Skeletal muscle tissue (tissue), 4 donors: ENCODE data around the gene EDA2R. TPM values are rescaled to one million over a fixed set of nuclear protein-coding genes. Genes with fewer than 3 reads are reported as not detected.
A peak's percentile ranks its signal among the peaks of the same experiment; 100 is the strongest.

Experiments
- H3K27ac ChIP-seq: one replicate; pipeline ENCODE4 v1.7.0; 2013; ENCODE audit warnings: mild to moderate bottlenecking, low read depth, low read length, inconsistent platforms
- H3K27me3 ChIP-seq, 3 donors: one replicate each; pipeline ENCODE4 v1.7.0; 2013; ENCODE audit warnings: low read length in 3 of 3; ENCODE audit not compliant: control insufficient read depth in 3 of 3, insufficient read depth in 3 of 3
- H3K36me3 ChIP-seq, 3 donors: one replicate each; pipeline ENCODE4 v1.7.0; 2013; ENCODE audit warnings: low read length in 3 of 3; ENCODE audit not compliant: control insufficient read depth in 3 of 3, insufficient read depth in 3 of 3
- H3K4me1 ChIP-seq, 3 donors: one replicate each; pipeline ENCODE4 v1.7.0; 2013; ENCODE audit warnings: low read length in 3 of 3, mild to moderate bottlenecking in 3 of 3; ENCODE audit not compliant: control insufficient read depth in 3 of 3, insufficient read depth in 3 of 3
- H3K4me3 ChIP-seq, 3 donors: one replicate each; pipeline ENCODE4 v1.7.0; 2013; ENCODE audit warnings: low read length in 3 of 3
- H3K9ac ChIP-seq, 3 donors: one replicate each; pipeline ENCODE4 v1.7.0; 2013; ENCODE audit warnings: low read length in 3 of 3, mild to moderate bottlenecking in 3 of 3, moderate library complexity in 2 of 3, low read depth in 1 of 3
- H3K9me3 ChIP-seq, 3 donors: one replicate each; pipeline ENCODE4 v1.7.0; 2013; ENCODE audit warnings: low read length in 3 of 3; ENCODE audit not compliant: control insufficient read depth in 3 of 3
- total RNA-seq: library from RNA; depleted of rRNA; stranded (reverse); fragments of >200 nt; gene quantifications from one replicate; pipeline ENCODE4 v1.2.3, GENCODE V29; 2014
- donor health status: Osteomylitis.

Gene EDA2R
- total RNA-seq, 1 donor from 2014 or later: 1.0 TPM

- Histone ChIP-seq H3K27me3 (no peaks in the 10 kb centered on the region), H3K9me3 (no peaks in the 10 kb centered on the region), H3K27ac (no peak overlapping the region), H3K4me1 (no peaks in the 10 kb centered on the region), H3K36me3 (no peaks in the 10 kb centered on the region), H3K9ac (no peak overlapping the region), H3K4me3 (no peak overlapping the region)
Measured at GRCh38 chrX:66635360-66635759, 3.5 kb downstream of the EDA2R start.

- peak overlapping the region; percentile 4 for H3K27ac ChIP-seq
- no peak overlapping the region for H3K9ac ChIP-seq
- H3K4me3 ChIP-seq: no peak overlapping the region
- H3K4me1 ChIP-seq: no peaks in the 10 kb centered on the region
- H3K27me3 ChIP-seq: no peaks in the 10 kb centered on the region
- H3K9me3 ChIP-seq: no peaks in the 10 kb centered on the region
- H3K36me3 ChIP-seq: no peaks in the 10 kb centered on the region
Measured at GRCh38 chrX:66634272-66634671, 4.6 kb downstream of the EDA2R start.

GRCh38 chrX:66633541-66633940 lies 5.3 kb downstream of the EDA2R start:
- H3K27me3 ChIP-seq: no peaks in the 10 kb centered on the region
- H3K9ac ChIP-seq: no peak overlapping the region
- H3K4me1 ChIP-seq: no peaks in the 10 kb centered on the region
- H3K9me3 ChIP-seq: no peaks in the 10 kb centered on the region
- peak overlapping the region; percentile 4 for H3K27ac ChIP-seq
- H3K36me3 ChIP-seq: no peaks in the 10 kb centered on the region
- H3K4me3 ChIP-seq: no peak overlapping the region

GRCh38 chrX:66632981-66633380 lies 5.9 kb downstream of the EDA2R start:
- H3K4me3 ChIP-seq: no peak overlapping the region
- no peak overlapping the region for H3K27ac ChIP-seq
- no peaks in the 10 kb centered on the region for H3K27me3 ChIP-seq
- H3K36me3 ChIP-seq: no peaks in the 10 kb centered on the region
- no peaks in the 10 kb centered on the region for H3K4me1 ChIP-seq
- H3K9ac ChIP-seq: no peak overlapping the region
- H3K9me3 ChIP-seq: no peaks in the 10 kb centered on the region

- no peaks in the 10 kb centered on the region for H3K27me3 ChIP-seq
- H3K9ac ChIP-seq: no peak overlapping the region
Measured at GRCh38 chrX:66632473-66632872, 6.4 kb downstream of the EDA2R start.

GRCh38 chrX:66625525-66625924 lies 13.4 kb downstream of the EDA2R start:
- Histone ChIP-seq H3K27me3 (no peaks in the 10 kb centered on the region), H3K27ac (no peak overlapping the region), H3K36me3 (no peaks in the 10 kb centered on the region)

More at GRCh38 chrX:66632473-66632872, 6.4 kb downstream of the EDA2R start:
- H3K4me3 ChIP-seq: no peak overlapping the region
- no peaks in the 10 kb centered on the region for H3K9me3 ChIP-seq
- H3K36me3 ChIP-seq: no peaks in the 10 kb centered on the region
- no peak overlapping the region for H3K27ac ChIP-seq
- no peaks in the 10 kb centered on the region for H3K4me1 ChIP-seq

GRCh38 chrX:66622209-66622608 lies 16.7 kb downstream of the EDA2R start:
- no peaks in the 10 kb centered on the region for H3K9me3 ChIP-seq
- H3K4me3 ChIP-seq: no peak overlapping the region
- no peaks in the 10 kb centered on the region for H3K27me3 ChIP-seq
- H3K9ac ChIP-seq: no peak overlapping the region
- H3K36me3 ChIP-seq: no peaks in the 10 kb centered on the region
- H3K4me1 ChIP-seq: no peaks in the 10 kb centered on the region
- no peak overlapping the region for H3K27ac ChIP-seq

More at GRCh38 chrX:66625525-66625924, 13.4 kb downstream of the EDA2R start:
- Histone ChIP-seq H3K4me1 (no peaks in the 10 kb centered on the region), H3K9ac (no peak overlapping the region), H3K4me3 (no peak overlapping the region), H3K9me3 (no peaks in the 10 kb centered on the region)

- H3K9ac ChIP-seq: no peak overlapping the region
- no peak overlapping the region for H3K4me3 ChIP-seq
- no peaks in the 10 kb centered on the region for H3K27me3 ChIP-seq
- H3K36me3 ChIP-seq: no peaks in the 10 kb centered on the region
- no peak overlapping the region for H3K27ac ChIP-seq
- no peaks in the 10 kb centered on the region for H3K4me1 ChIP-seq
- H3K9me3 ChIP-seq: no peaks in the 10 kb centered on the region
Measured at GRCh38 chrX:66616944-66617343, 21.9 kb downstream of the EDA2R start.

GRCh38 chrX:66602381-66602938 lies 36.4 kb downstream of the EDA2R start:
- Histone ChIP-seq H3K4me1 (no peaks in the 10 kb centered on the region), H3K4me3 (no peak overlapping the region), H3K27me3 (no peaks in the 10 kb centered on the region), H3K9me3 (no peaks in the 10 kb centered on the region), H3K27ac (no peak overlapping the region), H3K36me3 (peaks cover 0 to 2% (median 0%) of the 10 kb centered on the region in 3 donors), H3K9ac (no peak overlapping the region)

- H3K27ac ChIP-seq: no peak overlapping the region
- no peaks in the 10 kb centered on the region for H3K9me3 ChIP-seq
- peaks cover 0 to 2% (median 2%) of the 10 kb centered on the region in 3 donors for H3K36me3 ChIP-seq
- no peak overlapping the region for H3K9ac ChIP-seq
- no peaks in the 10 kb centered on the region for H3K4me1 ChIP-seq
- no peak overlapping the region for H3K4me3 ChIP-seq
- H3K27me3 ChIP-seq: no peaks in the 10 kb centered on the region
Measured at GRCh38 chrX:66601522-66601921, 37.4 kb downstream of the EDA2R start.
